ENCODE results near the gene FARP1.

- no peak for TF ChIP-seq ZNF425 (CRISPR knock-in tag; conservative IDR thresholded peaks at IDR 0.05)
- no peak for TF ChIP-seq TCF7 (CRISPR knock-in tag; IDR thresholded peaks at IDR 0.05; ENCODE audit: low read depth)
- TF ChIP-seq CTCF (IDR thresholded peaks at IDR 0.05): no peak
- no peak for TF ChIP-seq NFYB (CRISPR knock-in tag; conservative IDR thresholded peaks at IDR 0.05; ENCODE audit: low read depth)
- TF ChIP-seq GABPB1 (CRISPR knock-in tag; IDR thresholded peaks at IDR 0.05): no peak
- no peak for TF ChIP-seq ATF3 (CRISPR knock-in tag; conservative IDR thresholded peaks at IDR 0.05)
- no peak for TF ChIP-seq ZNF512 (CRISPR knock-in tag; IDR thresholded peaks at IDR 0.05; ENCODE audit: borderline replicate concordance)
- no peak for TF ChIP-seq CBFB (CRISPR knock-in tag; IDR thresholded peaks at IDR 0.05; ENCODE audit: low read depth)
- TF ChIP-seq ETV6 (CRISPR knock-in tag; IDR thresholded peaks at IDR 0.05): no peak
- TF ChIP-seq SP1 (CRISPR knock-in tag; conservative IDR thresholded peaks at IDR 0.05): no peak
- no peak for TF ChIP-seq MXD4 (CRISPR knock-in tag; IDR thresholded peaks at IDR 0.05; ENCODE audit: borderline replicate concordance)
- no peak for TF ChIP-seq USF2 (CRISPR knock-in tag; IDR thresholded peaks at IDR 0.05)
- TF ChIP-seq CREB1 (CRISPR knock-in tag; IDR thresholded peaks at IDR 0.05): no peak
- TF ChIP-seq MAX (CRISPR knock-in tag; IDR thresholded peaks at IDR 0.05): no peak
These were observed 298.3 kb downstream of the FARP1 start for GRCh38 chr13:98441056-98441676.

Measured in WTC11 (cell line).